Measurements from ENCODE around the gene RAB10.
"Not testable (repeated sequence)": the region's sequence is repeated elsewhere in the genome, so short reads cannot be mapped to it uniquely, and the experiment has no call there.

The RAB10 gene

DNA sequence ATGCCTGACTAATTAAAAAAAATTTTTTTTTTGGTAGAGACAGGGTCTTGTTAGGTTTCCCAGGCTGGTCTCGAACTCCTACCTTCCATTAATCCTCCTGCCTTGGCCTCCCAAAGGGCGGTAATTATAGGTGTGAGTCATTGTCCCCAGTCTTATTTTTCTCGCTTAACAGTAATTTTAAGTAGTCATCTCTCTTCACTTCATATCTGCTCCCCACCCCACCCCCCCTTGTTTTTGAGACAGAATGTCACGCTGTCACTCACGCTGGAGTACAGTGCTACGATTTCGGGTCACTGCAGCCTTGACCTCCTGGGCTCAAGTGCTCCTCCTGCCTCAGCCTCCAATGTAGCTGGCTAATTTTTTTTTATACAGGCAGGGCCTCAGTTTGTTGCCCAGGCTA lies 27.7 kb downstream of the RAB10 start:
- no peak for DNase-seq

DNA sequence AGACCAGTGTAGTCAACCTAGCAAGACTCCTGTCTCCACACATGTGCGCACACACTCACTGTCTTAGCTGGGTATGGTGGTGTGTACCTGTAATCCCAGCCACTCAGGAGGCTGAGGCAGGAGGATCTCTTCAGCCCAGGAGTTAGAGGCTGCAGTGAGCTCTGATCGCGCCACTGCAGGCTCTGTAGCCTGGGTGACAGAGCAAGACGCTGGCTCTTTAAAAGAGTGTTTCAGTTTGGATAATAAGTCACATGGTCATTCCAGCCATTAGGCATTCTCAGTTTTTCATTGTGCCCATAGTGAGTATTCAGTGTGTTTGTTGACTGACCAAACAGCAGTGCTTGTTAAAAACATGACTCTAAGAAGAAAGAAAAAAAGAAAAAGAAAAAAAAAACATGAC lies 31.0 kb downstream of the RAB10 start:
- DNase-seq, result no peak

DNA sequence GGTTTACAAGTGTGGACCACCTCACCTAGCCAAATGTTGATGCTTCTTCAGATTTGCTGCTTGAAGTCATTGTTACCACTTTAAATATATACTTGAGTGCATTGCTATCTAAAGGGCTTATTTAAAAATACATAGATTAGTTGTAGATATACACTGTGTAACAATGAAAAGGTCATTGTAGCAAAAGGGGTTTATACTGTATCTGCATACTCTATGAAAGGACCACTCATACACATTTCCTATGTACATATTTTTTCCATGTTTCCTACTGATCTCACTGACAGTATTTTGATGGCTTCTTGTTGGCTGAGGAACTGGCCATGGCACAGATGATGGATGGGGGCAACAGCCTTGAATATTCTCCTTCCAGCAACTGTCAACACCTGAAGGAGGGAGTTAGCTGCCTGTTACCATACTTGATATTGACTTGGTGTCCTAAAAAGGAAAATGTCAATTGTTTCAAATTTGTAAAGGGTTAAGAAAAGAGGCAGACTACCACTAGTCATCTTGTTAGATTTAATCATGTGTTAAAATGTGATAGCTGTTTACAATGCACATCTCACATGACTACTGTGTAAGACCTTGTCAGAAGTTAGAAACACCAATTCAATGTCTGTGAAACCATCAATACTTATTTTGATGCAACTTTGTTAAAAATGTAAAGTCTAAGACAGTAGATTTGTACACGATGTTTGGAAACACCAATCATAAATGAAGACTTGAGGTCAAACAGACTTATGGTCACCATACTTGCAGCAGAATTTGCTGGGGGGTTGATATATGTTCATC lies 33.5 kb downstream of the RAB10 start:
- no peak for DNase-seq

DNA sequence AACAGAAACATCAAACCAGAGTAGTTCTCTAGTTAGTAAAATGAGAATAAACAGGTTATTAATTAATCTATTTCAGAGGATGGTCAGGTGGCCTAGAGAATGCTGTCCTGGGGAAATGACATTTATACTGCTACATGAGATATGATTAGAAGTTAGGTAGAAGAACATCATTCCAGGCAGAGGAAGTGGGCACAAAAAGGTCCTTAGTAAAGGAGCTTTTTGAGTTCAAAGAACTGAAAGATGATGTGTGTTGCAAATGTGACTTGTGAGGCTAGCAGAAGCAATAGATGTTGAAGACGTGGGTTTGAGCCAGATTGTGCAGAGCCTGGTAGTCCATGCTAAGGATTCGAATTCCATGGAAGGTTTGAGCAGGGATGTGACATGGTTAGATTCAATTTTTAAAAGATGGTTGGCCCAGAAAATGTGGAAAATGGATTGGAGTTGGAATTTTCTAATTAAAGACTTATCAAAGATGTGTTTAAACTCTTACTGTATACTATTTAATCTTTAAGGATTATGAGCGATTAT lies 34.2 kb downstream of the RAB10 start:
- DNase-seq, result no peak

DNA sequence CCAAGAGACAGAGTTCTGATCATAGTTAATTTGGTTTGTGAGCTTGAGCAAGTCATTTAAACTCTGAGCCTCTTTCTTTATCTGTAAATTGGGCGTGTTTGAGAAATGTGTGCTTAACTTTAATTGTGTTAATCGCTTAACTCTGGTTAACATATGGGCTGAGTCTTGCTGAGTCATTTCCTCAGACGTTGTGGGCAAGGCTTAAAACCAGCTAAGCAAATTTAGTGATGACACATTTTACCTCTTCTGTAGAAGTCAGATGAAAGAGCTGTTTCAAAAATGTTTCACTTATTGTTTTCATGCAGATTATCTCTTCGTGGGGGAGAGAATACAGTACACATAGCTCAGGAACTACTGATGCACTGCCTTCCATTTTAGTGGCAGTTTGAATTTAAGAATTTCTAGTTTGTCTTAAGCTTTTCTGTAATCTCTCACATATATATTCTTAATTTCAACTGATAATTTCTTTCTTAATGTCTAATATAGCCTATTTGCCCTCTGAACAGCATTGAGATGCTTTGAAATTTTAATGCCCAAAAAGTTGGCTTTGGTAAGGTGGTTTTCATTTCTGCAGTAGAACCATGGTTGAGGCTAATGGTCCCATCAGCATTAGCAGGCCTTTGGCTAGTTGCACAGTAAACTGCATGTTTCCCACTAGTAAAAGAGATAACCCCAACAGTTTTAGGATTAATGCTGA lies 34.9 kb downstream of the RAB10 start:
- DNase-seq, result no peak

DNA sequence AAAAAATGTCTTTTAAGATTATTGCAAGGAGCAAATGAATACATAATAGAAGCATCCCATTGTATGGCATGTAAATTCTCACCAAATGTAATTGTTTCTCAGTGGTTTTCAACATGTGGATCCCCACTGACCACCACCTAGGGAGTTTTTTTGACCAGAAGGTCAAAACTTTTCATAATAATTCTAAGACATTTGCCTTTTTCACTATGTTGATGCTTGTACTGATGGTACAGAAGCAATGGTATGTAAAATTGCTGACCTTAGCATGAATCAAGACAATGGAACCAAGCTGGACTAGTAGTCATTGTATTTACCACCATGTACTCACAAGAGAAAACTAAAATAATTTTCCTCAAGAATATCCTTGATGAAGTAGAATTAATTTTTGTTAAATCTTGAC lies 36.8 kb downstream of the RAB10 start:
- no peak for DNase-seq

DNA sequence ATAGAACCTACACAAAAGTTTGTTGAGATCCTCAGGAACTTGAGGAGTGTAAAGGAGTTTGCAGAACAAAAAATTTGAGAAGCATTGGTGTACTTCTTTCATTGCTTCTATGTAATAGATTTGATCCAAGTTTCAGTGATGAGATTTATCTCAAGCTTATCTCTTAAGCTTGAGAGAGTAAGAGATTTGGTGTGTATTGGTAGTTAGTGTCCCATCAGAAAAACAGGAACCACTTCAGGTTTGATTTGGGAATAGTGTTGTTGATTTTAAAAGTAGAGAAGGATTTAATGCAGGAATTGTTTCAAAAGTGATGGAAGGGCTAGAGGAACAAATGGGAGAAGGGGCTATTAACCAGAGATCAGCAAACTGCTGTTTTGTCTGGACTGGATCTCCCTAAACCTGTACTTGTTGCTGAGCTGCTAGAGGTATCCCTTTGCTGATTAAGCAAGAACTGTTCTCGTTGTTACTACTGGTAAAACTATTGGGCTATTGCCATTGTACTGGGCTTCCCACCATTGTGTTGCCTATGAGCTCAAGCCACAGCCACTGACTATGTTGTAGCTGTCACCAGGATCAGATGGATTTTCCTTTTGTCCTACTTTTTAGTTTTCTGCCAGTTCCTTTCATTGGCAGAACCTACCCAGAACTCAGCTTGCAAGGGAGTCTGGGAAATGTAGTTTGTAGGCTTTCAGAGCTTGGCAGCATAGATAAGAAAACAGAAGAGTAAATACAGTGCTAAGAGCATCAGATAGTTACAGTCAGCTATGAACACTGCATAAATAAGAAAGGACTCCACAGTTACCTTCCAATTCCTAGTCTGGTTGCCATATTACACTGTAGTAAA lies 39.3 kb downstream of the RAB10 start:
- no peak for DNase-seq

DNA sequence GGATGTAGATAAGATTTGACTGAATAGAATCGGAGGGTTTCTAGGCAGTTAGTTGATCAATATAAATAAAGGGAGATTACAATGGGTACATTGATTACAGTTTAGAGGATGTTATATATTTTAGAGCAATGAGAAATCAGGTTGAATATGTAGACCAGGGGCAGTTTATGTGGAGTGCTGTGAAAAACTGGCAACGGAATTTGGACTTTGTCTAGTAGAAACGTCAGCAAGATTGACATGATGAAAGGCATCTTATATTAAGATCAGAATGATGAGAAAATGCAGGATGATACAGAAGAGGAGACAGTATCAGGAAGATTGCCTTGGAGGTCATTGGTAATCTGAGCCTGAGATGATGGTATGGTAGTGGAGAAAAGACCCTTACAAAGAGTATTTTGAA lies 39.9 kb downstream of the RAB10 start:
- DNase-seq, result no peak

DNA sequence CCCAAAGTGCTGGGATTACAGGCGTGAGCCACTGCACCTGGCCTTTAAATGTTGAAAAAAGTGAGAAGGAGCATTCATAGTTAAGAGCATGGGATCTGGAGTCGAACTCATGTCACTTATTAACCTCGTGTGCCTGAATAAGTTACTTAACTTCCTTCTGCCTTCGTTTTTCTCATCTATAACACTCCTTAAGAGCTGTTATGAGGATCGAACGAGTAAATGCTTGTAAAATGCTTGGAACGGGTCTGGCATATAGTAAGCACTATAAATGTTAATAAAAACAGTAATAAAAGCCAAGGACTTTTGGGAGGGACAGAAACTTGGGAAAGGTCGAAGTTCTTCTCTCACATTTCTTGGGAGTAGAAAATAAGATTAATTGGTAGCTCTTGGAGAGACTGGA lies 40.8 kb downstream of the RAB10 start:
- no peak for DNase-seq

DNA sequence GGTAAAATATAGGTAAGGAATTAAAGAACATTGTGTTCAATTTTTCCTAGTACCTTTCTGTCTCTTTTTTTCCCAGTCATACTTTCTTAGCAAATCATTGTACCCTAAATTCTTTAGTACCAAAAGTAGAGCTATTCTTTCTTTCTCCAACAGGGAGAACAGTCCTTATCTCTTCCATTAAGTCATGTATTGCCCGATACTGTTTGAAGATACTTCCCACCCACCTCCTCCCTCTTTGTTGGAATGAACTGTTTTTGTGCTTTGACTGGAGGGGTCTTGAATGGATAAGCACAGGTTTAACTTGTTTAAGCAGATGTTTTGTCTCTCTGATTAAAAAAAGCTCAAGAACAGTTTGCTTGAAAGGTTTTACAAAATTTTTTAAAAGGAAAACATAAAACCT lies 41.3 kb downstream of the RAB10 start:
- no peak for DNase-seq

DNA sequence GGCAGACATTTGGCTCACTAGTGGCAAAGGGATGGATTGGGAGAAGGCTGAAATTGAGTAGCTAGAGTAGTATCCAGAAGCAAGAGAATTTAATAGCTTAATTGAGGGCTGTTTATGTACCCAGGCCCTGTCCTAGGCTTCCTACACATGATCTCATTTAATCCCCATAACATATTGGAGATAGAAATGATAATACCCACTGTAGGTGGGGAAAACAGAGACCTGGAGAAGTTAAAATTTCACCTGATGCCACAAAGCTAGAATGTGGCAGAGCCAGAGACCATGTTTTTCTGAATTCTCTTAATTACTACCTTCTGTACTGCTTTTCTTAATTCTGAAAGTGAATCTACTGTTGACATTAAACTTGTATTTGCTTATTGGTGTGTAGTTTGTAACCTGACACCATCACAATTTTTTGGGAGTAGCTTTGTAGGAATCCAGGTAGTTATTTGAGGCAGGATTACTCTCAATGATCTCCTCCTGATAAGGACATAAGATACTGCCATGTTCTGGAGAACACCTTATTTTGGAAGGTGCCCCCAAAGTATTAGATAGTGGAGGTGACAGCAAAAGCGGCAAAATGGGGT lies 42.2 kb downstream of the RAB10 start:
- no peak for DNase-seq

DNA sequence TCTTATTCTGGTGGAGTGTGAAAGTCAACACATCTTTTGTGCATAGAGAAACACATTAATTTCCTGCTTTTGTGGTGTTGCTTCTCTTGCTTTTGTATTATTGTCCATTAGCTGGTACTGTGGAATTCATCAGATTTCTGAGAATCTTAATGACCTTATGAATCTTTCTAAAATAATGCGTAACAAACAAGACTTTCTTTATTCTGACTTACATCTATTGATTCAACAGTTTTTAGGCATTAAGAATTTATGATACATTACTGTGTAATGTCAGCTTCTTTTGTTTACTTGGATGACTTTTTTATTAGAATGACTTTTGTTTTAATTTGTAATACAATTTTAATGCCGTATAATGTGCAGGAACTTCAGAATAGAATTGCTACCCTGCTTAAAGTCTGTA lies 43.4 kb downstream of the RAB10 start:
- DNase-seq, result no peak

DNA sequence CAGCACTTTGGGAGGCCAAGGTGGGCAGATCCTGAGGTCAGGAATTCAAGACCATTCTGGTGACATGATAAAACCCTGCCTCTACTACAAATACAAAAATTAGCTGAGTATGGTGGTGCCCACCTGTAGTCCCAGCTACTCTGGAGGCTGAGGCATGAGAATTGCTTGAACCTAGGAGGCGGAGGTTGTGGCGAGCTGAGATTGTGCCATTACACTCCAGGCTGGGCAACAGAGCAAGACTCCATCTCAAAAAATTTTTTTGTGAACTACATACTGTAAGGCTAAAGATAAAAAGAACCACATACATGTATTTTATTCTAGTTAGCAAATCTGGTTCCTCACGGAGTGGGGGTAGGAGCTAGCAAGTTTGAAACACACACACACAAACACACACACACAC lies 45.1 kb downstream of the RAB10 start:
- DNase-seq, result no peak

DNA sequence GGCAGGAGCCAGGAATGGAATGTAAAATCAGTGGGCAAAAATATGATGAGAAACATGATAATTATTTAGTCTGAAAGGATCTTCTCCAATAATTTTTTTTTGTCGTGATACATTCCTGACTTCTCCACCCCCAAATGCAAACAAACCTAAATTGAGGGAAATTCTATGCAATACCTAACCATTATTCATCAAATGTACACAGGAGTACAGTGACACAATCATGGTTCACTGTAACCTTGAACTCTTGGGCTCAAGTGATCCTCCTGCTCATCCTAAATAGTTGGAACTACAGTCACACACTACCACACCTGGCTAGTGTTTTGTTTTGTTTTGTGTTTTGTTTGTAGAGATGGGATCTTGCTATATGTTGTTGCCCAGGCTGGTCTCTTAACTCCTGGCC lies 46.5 kb downstream of the RAB10 start:
- DNase-seq, result no peak

DNA sequence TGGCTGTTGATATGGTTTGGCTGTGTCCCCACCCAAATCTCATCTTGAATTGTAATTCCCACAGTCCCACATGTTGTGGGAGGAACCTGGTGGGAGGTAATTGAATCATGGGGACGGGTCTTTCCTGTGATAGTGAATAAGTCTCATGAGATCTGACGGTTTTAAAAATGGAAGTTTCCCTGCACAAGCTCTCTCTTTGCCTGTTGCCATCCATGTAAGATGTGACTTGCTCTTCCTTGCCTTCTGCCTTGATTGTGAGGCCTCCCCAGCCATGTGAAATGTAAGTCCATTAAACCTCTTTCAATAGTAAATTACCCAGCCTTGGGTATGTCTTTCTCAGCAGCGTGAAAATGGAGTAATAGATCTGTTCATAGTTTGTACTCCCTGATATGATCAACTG lies 47.0 kb downstream of the RAB10 start:
- DNase-seq, result not testable (repeated sequence)

DNA sequence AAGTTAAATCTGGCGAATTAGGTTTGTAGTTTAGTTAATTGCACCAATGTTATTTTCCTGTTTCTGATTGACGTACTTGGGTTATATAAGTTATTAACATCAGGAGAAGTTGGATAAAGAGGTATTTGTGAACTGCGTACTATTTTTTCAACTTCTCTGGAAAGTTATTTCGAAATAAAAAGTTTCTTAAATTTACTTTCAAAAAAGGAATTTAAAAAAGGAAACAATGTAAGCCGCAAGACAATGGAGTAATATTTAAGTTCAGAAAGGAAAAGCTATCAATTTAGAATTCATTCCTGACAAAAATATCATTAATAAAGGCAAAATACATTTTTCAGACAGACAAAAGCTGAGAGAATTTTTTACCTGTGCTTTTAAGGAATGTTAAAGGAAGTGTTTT lies 47.7 kb downstream of the RAB10 start:
- no peak for DNase-seq

DNA sequence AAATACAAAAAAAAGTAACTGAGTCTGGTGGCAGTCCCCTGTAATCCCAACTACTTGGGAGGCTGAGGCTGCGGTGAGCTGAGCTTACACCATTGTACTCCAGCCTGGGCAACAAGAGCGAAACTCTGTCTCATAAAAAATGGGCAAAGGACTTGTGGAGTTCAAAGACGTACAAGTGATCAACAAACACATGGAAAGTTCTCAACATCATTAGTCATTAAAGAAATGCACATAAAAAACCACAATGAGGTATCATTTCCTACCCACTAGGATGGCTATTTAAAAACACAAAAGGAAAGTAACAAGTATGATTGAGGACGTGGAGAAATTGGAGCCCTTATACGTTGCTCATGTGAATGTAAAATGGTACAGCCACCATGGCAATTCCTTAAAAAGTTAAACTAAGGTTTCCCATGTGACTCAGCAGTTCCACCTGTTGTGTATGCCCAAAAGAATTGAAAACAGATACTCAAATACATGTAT lies 52.3 kb downstream of the RAB10 start:
- DNase-seq, result no peak

DNA sequence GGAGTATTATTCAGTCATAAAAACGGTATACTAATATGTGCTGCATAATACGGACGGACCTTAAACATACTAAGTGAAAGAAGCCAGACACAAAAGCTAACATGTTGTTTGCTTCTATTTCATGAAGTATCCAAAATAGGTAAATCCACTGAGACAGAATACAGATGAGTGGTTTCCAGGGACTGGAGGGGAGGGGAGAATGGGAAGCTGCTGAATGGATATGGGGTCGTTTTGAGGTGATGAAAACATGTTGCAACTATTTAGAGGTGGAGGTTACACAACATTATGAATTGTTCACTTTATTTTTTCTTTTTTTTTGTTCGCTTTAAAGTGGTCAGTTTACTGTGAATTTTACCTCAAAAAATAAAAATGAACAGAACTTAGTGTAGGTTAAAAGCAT lies 52.9 kb downstream of the RAB10 start:
- no peak for DNase-seq

DNA sequence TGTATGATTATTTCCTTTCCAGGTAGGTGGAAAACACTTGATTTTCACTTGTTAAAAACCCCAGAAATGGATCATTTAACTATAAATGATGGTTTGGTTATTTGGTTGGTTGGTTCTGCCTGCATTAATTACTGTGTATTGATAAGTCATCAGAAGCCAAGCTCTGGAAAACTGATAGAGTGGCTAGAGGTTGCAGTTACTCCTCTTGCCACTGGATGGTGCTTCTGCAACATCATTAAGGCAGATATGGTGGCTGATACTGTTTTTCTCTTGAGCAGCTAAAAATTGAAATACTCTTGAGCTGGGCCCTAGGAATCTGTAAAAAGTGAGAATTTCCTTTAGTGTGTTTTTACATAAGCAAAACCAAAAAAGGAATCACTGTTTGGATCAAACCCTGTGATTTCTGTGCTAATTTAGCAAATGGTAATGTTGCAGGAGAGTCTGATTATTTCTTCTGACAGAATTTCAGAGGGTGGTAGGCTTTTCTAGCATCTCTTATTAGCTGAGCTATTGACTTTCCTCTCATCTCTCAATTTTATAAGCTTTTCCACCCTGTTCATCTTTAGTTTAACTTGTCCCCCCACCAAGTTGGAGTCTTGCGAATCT lies 54.3 kb downstream of the RAB10 start:
- peak; percentile 30 for DNase-seq

DNA sequence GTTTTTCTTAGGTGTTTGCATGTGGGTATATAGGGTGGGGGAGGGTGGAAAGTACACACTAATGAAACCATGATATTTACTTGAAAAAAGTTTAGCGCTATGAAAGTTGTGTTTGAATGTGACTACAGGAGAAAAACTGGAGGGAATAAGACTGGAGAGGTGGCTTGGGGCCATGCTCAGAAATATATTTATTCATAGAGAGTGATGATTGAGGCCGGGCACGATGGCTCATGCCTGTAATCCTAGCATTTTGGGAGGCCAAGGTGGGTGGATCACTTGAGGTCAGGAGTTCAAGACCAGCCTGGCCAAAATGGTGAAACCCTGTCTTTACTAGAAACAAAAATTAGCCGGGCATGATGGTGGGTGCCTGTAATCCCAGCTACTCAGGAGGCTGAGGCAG lies 55.0 kb downstream of the RAB10 start:
- not testable (repeated sequence) for DNase-seq

DNA sequence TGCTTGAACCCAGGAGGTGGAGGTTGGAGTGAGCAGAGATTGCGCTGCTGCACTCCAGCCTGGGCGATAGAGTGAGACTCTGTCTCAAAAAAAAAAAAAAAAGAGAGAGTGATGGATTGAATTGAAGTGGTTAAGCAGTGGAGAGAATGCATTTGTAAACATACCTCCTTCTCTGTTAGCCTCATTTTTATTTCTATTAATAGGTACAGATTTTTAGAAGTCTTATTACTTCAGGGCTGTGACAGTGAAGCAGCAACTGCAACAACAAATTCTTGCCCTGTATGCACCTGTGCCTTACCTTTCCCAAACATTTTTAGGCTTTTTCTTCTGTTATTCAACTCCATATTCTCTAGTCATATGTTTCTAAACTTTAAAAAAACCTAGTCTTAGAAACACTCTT lies 55.5 kb downstream of the RAB10 start:
- DNase-seq, result no peak

DNA sequence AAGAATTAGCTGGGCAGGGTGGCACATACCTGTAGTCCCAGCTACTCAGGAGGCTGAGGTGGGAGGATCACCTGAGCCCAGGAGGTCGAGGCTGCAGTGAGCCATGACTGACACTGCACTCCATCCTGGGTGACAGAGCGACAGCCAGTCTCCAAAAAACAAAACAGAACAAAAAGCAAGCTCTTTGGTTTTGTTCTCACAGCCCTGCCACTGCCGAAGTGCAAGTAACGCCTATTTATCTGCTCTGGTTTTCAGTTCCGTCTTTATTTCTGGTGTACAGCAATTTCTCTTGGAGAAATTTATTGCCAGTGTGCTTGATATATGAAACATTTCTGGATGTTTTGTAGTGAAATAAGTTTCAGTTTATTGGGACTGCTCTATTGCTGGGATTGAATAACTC lies 61.9 kb downstream of the RAB10 start:
- DNase-seq, result no peak

DNA sequence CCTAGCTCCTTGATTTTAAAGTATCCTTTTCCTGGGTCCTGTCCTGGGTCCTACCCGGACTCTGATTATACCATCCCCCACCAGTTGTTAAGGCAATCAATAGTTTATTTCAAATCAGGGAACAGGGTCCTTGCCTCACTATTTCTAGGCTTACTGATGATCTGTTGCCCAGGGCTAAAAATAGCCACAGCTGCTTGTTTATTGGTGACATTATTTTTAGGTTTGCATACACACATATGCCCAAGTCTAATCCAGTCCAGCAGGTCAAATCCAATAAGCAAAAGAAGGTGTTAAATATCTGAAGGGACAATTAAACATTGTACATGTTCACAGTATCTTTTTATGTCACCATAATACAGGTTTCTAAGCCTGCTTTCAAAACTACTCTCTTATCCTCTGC lies 66.0 kb downstream of the RAB10 start:
- no peak for DNase-seq
